Bronchial epithelial cell (primary cell): Measurements from ENCODE around the gene TLCD3B. TPM values are rescaled to one million over a fixed set of nuclear protein-coding genes. Genes with fewer than 3 reads are reported as not detected.
A peak's percentile ranks its signal among the peaks of the same experiment; 100 is the strongest.

Experiments used
- DNase-seq: peaks from one replicate; pipeline ENCODE4 v3.0.0-alpha.2; 2010; ENCODE audit warnings: low read depth
- FAIRE-seq: peaks from 2 replicates; lab custom pipeline; 2011; peaks lifted over from hg19 to GRCh38; lab: Jason Lieb, UNC
- H3K27me3 ChIP-seq: 2 replicates; pipeline ENCODE4 v1.5.1; 2011; ENCODE audit warnings: low read length; ENCODE audit not compliant: control insufficient read depth, insufficient read depth
- H3K36me3 ChIP-seq: 2 replicates; pipeline ENCODE4 v1.5.1; 2011; ENCODE audit warnings: low read length; ENCODE audit not compliant: control insufficient read depth, insufficient read depth
- H3K4me3 ChIP-seq: 2 replicates; pipeline ENCODE4 v1.5.1; 2011; ENCODE audit warnings: mild to moderate bottlenecking, low read depth, low read length, control low read depth
- CTCF ChIP-seq: IDR thresholded peaks from 2 replicates; pipeline ENCODE4 v1.5.1; 2011; ENCODE audit warnings: mild to moderate bottlenecking, moderate library complexity, low read length, control low read depth, inconsistent platforms; ENCODE audit not compliant: insufficient read depth, severe bottlenecking
- total RNA-seq: library from RNA; depleted of rRNA; stranded (reverse); fragments of >200 nt; gene quantifications from 2 replicates; pipeline ENCODE4 v1.2.1, GENCODE V29; 2014

The TLCD3B gene
- total RNA-seq, 1 donor from 2014 or later = not detected

DNA sequence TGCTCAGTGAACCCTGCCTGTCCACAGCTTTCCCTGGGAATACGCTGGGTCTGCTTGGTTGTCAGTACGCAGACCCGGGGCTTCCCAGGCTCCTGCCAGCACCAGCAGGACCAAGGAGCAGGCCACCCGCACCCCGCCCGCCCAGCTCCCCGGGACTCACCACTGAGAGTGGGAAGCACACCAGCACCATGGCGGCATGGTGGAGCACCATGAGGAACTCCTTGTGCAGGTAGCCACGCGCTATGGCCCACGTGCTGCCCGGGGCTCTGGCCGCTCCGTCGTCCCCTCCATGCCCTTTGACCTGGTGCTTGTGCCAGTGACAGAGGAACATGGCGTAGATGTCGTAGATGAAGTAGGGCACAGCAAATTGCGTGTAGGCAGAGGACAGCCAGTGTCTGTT is 4.6 kb downstream of the TLCD3B start:
- no peak for DNase-seq
- FAIRE-seq = no peak
- TF ChIP-seq CTCF = no peak
- H3K4me3 ChIP-seq = no peak overlapping the region
- H3K27me3 ChIP-seq = peaks cover 24% of the 10 kb centered on the region
- H3K36me3 ChIP-seq = no peaks in the 10 kb centered on the region

DNA sequence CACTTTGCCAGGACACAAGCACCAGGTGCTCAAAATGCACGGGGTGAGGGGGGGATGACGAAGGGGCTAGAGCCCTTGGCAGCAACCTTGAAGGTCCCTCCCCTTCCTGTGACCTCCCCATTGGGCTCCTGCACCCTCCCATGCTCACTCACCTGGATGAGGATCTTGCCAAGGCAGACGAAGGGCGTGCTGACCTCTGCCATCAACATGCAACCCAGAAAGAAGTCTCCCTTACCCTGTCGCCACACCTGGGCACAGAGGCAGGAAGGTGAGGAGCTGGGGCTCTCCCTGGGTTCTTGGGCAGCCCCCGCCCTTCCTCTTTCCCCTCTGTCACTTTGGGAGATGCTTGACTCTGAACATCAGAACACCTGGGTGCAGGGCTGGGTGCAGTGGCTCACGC is 5.5 kb downstream of the TLCD3B start:
- no peak overlapping the region for H3K4me3 ChIP-seq
- H3K27me3 ChIP-seq = peaks cover 20% of the 10 kb centered on the region
- H3K36me3 ChIP-seq = no peaks in the 10 kb centered on the region
- no peak for FAIRE-seq
- no peak for TF ChIP-seq CTCF
- DNase-seq = no peak

- peaks cover 17% of the 10 kb centered on the region for H3K27me3 ChIP-seq
- H3K36me3 ChIP-seq = no peaks in the 10 kb centered on the region
- no peak for TF ChIP-seq CTCF
- no peak overlapping the region for H3K4me3 ChIP-seq
- DNase-seq (no peak), FAIRE-seq (no peak)
Measured at GRCh38 chr16:30025156-30025555, 5.9 kb downstream of the TLCD3B start.

- no peak for TF ChIP-seq CTCF
- no peak overlapping the region for H3K4me3 ChIP-seq
- no peak for DNase-seq
- no peaks in the 10 kb centered on the region for H3K36me3 ChIP-seq
- H3K27me3 ChIP-seq = peaks cover 10% of the 10 kb centered on the region
- FAIRE-seq = no peak
Measured at GRCh38 chr16:30024451-30024850, 6.6 kb downstream of the TLCD3B start.

- Histone ChIP-seq H3K27me3 (peaks cover 2% of the 10 kb centered on the region), H3K36me3 (no peaks in the 10 kb centered on the region)
- peak; percentile 32 for FAIRE-seq
Measured at GRCh38 chr16:30023586-30023985, 7.5 kb downstream of the TLCD3B start.

More at GRCh38 chr16:30023586-30023985, 7.5 kb downstream of the TLCD3B start:
- no peak for TF ChIP-seq CTCF
- no peak overlapping the region for H3K4me3 ChIP-seq
- no peak for DNase-seq
